ENCODE measurements around the gene PSMA6. TPM values are rescaled to one million over a fixed set of nuclear protein-coding genes. Genes with fewer than 3 reads are reported as not detected.

PSMA6 gene
- total RNA-seq, 1 experiment from 2014 or later = 392 TPM

DNA sequence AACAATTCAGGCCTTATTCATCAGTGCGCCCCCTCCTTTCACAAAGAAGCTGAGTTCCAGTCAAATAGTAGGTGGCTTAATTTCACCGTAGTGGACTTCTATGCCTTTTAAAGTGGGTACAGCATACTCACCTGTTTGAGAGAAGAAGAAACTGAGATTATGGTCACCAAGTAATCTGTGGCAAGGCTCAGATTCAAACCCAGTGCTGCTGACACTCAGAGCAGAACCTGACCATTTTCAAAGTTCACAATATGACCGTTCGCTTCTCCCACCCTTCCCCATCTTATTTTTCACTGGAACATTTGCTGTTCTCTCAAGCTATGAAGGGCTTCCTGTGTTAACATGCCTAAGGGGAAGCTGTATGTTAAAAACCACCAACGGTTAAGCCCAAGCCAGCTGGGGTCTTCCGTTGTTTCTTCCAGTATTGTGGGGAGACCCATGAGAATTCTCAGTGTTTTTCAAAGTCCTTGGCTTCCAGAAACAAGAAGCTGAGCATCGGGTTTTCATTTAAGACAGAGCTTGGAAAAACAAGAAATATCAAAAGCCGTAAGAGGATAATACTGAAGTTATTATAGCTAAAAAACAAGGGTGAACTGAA is 6.1 kb upstream of the PSMA6 start:
- Histone ChIP-seq H3K9me3 (ENCODE audit: low read depth, low read length, poor library complexity, severe bottlenecking) (no peaks in the 10 kb centered on the region), H3K27ac (ENCODE audit: low read depth, low read length, poor library complexity, severe bottlenecking) (no peak overlapping the region), H3K4me1 (ENCODE audit: insufficient read depth, low read length, poor library complexity, severe bottlenecking) (no peaks in the 10 kb centered on the region), H3K36me3 (ENCODE audit: insufficient read depth, low read length, poor library complexity, severe bottlenecking) (no peaks in the 10 kb centered on the region), H3K27me3 (replicated peaks; ENCODE audit: insufficient read depth, low read depth, low read length, poor library complexity) (no peaks in the 10 kb centered on the region), H3K4me3 (ENCODE audit: low read depth, low read length, poor library complexity, severe bottlenecking) (no peak overlapping the region)
- TF ChIP-seq EZH2 (IDR thresholded peaks at IDR 0.05; ENCODE audit: borderline replicate concordance, low read depth, low read length, poor library complexity, severe bottlenecking) = no peak
- TF ChIP-seq, protein P1, sequence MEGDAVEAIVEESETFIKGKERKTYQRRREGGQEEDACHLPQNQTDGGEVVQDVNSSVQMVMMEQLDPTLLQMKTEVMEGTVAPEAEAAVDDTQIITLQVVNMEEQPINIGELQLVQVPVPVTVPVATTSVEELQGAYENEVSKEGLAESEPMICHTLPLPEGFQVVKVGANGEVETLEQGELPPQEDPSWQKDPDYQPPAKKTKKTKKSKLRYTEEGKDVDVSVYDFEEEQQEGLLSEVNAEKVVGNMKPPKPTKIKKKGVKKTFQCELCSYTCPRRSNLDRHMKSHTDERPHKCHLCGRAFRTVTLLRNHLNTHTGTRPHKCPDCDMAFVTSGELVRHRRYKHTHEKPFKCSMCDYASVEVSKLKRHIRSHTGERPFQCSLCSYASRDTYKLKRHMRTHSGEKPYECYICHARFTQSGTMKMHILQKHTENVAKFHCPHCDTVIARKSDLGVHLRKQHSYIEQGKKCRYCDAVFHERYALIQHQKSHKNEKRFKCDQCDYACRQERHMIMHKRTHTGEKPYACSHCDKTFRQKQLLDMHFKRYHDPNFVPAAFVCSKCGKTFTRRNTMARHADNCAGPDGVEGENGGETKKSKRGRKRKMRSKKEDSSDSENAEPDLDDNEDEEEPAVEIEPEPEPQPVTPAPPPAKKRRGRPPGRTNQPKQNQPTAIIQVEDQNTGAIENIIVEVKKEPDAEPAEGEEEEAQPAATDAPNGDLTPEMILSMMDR (conservative IDR thresholded peaks at IDR 0.05; ENCODE audit: low read depth, low read length) = no peak
- CTCF ChIA-PET = no interaction called here
- POLR2A ChIA-PET (ENCODE audit: low non-redundant PET) = no interaction called here
- no peak for DNase-seq (ENCODE audit: low spot score)
- intact Hi-C loops (cut with micrococcal nuclease; ENCODE audit: unreplicated experiment) = no loop called here
- no TSS peak for BruUV-seq (replicated peaks)

DNA sequence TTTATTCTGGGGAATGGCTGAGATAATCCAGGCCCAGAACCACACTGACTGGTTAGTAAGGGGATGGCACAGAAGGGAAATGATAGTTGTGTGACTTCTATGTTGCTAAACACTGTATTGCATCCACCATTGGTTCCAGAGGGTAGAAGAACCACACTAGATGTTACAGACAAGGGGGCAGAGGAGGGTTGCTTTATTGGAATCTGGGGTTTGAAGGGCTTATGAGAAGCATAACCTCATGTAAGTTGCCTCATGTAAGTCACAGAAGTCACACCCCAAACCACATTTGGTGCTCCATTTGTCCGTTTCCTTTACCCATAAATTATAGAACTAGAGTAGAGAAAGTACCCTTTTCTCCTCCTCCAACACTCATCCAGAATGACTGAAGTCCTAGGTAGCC is 5.5 kb upstream of the PSMA6 start:
- Histone ChIP-seq H3K27me3 (replicated peaks; ENCODE audit: insufficient read depth, low read depth, low read length, poor library complexity) (no peaks in the 10 kb centered on the region), H3K4me1 (ENCODE audit: insufficient read depth, low read length, poor library complexity, severe bottlenecking) (no peaks in the 10 kb centered on the region), H3K9me3 (ENCODE audit: low read depth, low read length, poor library complexity, severe bottlenecking) (no peaks in the 10 kb centered on the region), H3K4me3 (ENCODE audit: low read depth, low read length, poor library complexity, severe bottlenecking) (no peak overlapping the region), H3K27ac (ENCODE audit: low read depth, low read length, poor library complexity, severe bottlenecking) (no peak overlapping the region), H3K36me3 (ENCODE audit: insufficient read depth, low read length, poor library complexity, severe bottlenecking) (no peaks in the 10 kb centered on the region)
- ChIA-PET CTCF (no interaction called here), POLR2A (ENCODE audit: low non-redundant PET) (no interaction called here)
- intact Hi-C loops (cut with micrococcal nuclease; ENCODE audit: unreplicated experiment) = no loop called here
- TF ChIP-seq, protein P1 (conservative IDR thresholded peaks at IDR 0.05; ENCODE audit: low read depth, low read length) = no peak
- no peak for TF ChIP-seq EZH2 (IDR thresholded peaks at IDR 0.05; ENCODE audit: borderline replicate concordance, low read depth, low read length, poor library complexity, severe bottlenecking)
- BruUV-seq (replicated peaks) = no TSS peak
- no peak for DNase-seq (ENCODE audit: low spot score)

DNA sequence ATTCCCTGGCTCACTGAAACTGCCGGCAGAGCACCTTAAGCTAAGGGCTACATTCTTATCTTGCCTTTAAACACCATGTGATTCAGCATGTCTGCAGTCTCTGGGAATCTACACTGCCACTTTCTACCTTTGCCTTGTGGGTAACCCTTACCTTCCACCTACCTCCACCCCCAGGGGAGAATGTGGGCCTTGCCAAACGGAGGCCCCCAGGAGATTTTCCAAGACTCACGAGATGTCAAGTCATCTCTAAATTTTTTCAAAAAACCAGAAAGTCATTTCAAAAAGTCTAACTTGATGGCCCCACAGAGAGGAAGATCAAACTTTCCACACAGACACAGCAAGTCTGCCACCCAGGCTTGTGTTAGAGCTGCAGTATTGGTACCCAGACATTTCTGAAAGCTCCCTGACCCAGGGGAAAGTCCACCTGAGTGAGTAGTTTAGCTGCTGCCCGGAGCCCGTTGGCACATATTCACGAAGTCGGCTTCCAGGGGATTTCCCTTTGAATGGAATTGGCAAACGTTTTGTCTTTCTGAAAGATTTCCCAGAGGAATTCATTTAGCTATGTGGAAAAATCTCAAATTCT is 4.7 kb upstream of the PSMA6 start:
- intact Hi-C loops (cut with micrococcal nuclease; ENCODE audit: unreplicated experiment) = no loop called here
- POLR2A ChIA-PET (ENCODE audit: low non-redundant PET) = no interaction called here
- no peak overlapping the region for H3K4me3 ChIP-seq (ENCODE audit: low read depth, low read length, poor library complexity, severe bottlenecking)
- no peaks in the 10 kb centered on the region for H3K36me3 ChIP-seq (ENCODE audit: insufficient read depth, low read length, poor library complexity, severe bottlenecking)
- no peaks in the 10 kb centered on the region for H3K4me1 ChIP-seq (ENCODE audit: insufficient read depth, low read length, poor library complexity, severe bottlenecking)
- BruUV-seq (replicated peaks) = no TSS peak
- TF ChIP-seq EZH2 (IDR thresholded peaks at IDR 0.05; ENCODE audit: borderline replicate concordance, low read depth, low read length, poor library complexity, severe bottlenecking) = no peak
- TF ChIP-seq, protein P1 (conservative IDR thresholded peaks at IDR 0.05; ENCODE audit: low read depth, low read length) = no peak
- CTCF ChIA-PET = no interaction called here
- H3K9me3 ChIP-seq (ENCODE audit: low read depth, low read length, poor library complexity, severe bottlenecking) = no peaks in the 10 kb centered on the region
- no peak overlapping the region for H3K27ac ChIP-seq (ENCODE audit: low read depth, low read length, poor library complexity, severe bottlenecking)
- H3K27me3 ChIP-seq (replicated peaks; ENCODE audit: insufficient read depth, low read depth, low read length, poor library complexity) = no peaks in the 10 kb centered on the region
- DNase-seq (ENCODE audit: low spot score) = no peak
